Small intestine (tissue), 7 donors: ENCODE measurements around the gene OR10A6. TPM values are rescaled to one million over a fixed set of nuclear protein-coding genes. Genes with fewer than 3 reads are reported as not detected.

ENCODE experiments used
- DNase-seq, 2 donors: peaks; one replicate each; pipeline versions ENCODE4 v3.0.0 to v3.0.0-alpha.2; 2013
- FAIRE-seq: peaks from 2 replicates; lab custom pipeline; 2012; peaks lifted over from hg19 to GRCh38; lab: Jason Lieb, UNC
- H3K27ac ChIP-seq, 3 donors: one replicate each; pipeline ENCODE4 v1.5.1; 2013; ENCODE audit warnings: low read length in 2 of 3, mild to moderate bottlenecking in 2 of 3, control low read depth in 1 of 3, inconsistent platforms in 1 of 3, low read depth in 1 of 3, moderate library complexity in 1 of 3
- H3K27me3 ChIP-seq, 3 donors: one replicate each; pipeline ENCODE4 v1.6.1; 2013; ENCODE audit warnings: low read length in 3 of 3, inconsistent platforms in 1 of 3; ENCODE audit not compliant: control insufficient read depth in 3 of 3, insufficient read depth in 3 of 3
- H3K36me3 ChIP-seq, 3 donors: one replicate each; pipeline ENCODE4 v1.6.1; 2013; ENCODE audit warnings: low read length in 3 of 3, inconsistent platforms in 1 of 3, low read depth in 1 of 3, mild to moderate bottlenecking in 1 of 3, moderate library complexity in 1 of 3; ENCODE audit not compliant: control insufficient read depth in 3 of 3, insufficient read depth in 2 of 3
- H3K4me1 ChIP-seq, 3 donors: one replicate each; pipeline ENCODE4 v1.6.1; 2013; ENCODE audit warnings: low read length in 2 of 3, inconsistent platforms in 1 of 3, low read depth in 1 of 3, mild to moderate bottlenecking in 1 of 3, moderate library complexity in 1 of 3; ENCODE audit not compliant: control insufficient read depth in 3 of 3, insufficient read depth in 2 of 3
- H3K4me3 ChIP-seq, 3 donors: one replicate each; pipeline ENCODE4 v1.5.1; 2013; ENCODE audit warnings: low read length in 3 of 3, control low read depth in 1 of 3, inconsistent platforms in 1 of 3, low read depth in 1 of 3, mild to moderate bottlenecking in 1 of 3, moderate library complexity in 1 of 3
- H3K9me3 ChIP-seq, 2 donors: one replicate each; pipeline ENCODE4 v1.6.1; 2013; ENCODE audit warnings: low read depth in 1 of 2, low read length in 1 of 2; ENCODE audit not compliant: control insufficient read depth in 2 of 2, insufficient read depth in 1 of 2
- WGBS, 3 donors: extraction: QIAGEN DNeasy Blood & Tissue Kit; methylation state at CpG; one replicate each; pipeline ENCODE4 v1.1.7; 2013; 5-methylcytosine and 5-hydroxymethylcytosine counted together
- polyA plus RNA-seq, 4 donors: library from polyadenylated mRNA; stranded (reverse) in 3 of 4; unstranded in 1 of 4; fragments of 200-250 nt in 3 of 4; fragments of 120-200 nt in 1 of 4; gene quantifications; one replicate each; pipeline versions ENCODE4 v1.2.1 to v1.2.3, GENCODE V29; 2013
- donor health status: healthy with polysubstance abuse.
- donor health status: control.
- donor health status: control.
- donor health status: Bipolar disorder and iron deficiency.
- donor health status: healthy.

OR10A6 gene
- polyA plus RNA-seq, 4 donors, result 0.04 TPM; not detected in 3

GRCh38 chr11:7898666-7899283 lies 32.3 kb downstream of the OR10A6 start:
- no peak for FAIRE-seq
- 67 to 82% (median 70%) methylated on average over 5 of the region's 5 CpGs for WGBS, 3 donors
- H3K4me3 ChIP-seq, result no peak overlapping the region

GRCh38 chr11:7896009-7896785 lies 34.9 kb downstream of the OR10A6 start:
- DNase-seq (no peak), FAIRE-seq (no peak)
- no peaks in the 10 kb centered on the region for H3K27me3 ChIP-seq
- H3K36me3 ChIP-seq, result no peaks in the 10 kb centered on the region
- H3K4me3 ChIP-seq, result no peak overlapping the region
- H3K4me1 ChIP-seq, result peaks cover 0 to 20% (median 0%) of the 10 kb centered on the region in 3 donors
- no peak overlapping the region for H3K27ac ChIP-seq
- peaks cover 0 to 11% of the 10 kb centered on the region in 2 donors for H3K9me3 ChIP-seq
- WGBS, 3 donors, result 48 to 59% (median 51%) methylated on average over 1 of the region's 1 CpG

More at GRCh38 chr11:7898666-7899283, 32.3 kb downstream of the OR10A6 start:
- Histone ChIP-seq H3K36me3 (no peaks in the 10 kb centered on the region), H3K4me1 (peaks cover 0 to 31% (median 0%) of the 10 kb centered on the region in 3 donors), H3K27me3 (no peaks in the 10 kb centered on the region), H3K9me3 (peaks cover 0 to 11% of the 10 kb centered on the region in 2 donors), H3K27ac (no peak overlapping the region)
- peak in 1 of 2 donors; percentile 18 for DNase-seq

- H3K4me3 ChIP-seq, result no peak overlapping the region
- H3K27ac ChIP-seq, result peak overlapping the region in 1 of 3 donors; percentile 87
- H3K4me1 ChIP-seq, result peaks cover 0 to 20% (median 0%) of the 10 kb centered on the region in 3 donors
- 13 to 42% (median 30%) methylated on average over 3 of the region's 3 CpGs for WGBS, 3 donors
- peak; percentile 45 to 57 for DNase-seq
- H3K36me3 ChIP-seq, result no peaks in the 10 kb centered on the region
- peaks cover 0 to 3% of the 10 kb centered on the region in 2 donors for H3K9me3 ChIP-seq
- no peak for FAIRE-seq
- H3K27me3 ChIP-seq, result peaks cover 0 to 7% (median 0%) of the 10 kb centered on the region in 3 donors
Observed at GRCh38 chr11:7894251-7894650, 36.8 kb downstream of the OR10A6 start.

GRCh38 chr11:7893796-7894195 lies 37.3 kb downstream of the OR10A6 start:
- DNase-seq (peak; percentile 82 to 88), FAIRE-seq (no peak)
- no peaks in the 10 kb centered on the region for H3K9me3 ChIP-seq
- no peaks in the 10 kb centered on the region for H3K36me3 ChIP-seq
- H3K27me3 ChIP-seq, result peaks cover 0 to 7% (median 0%) of the 10 kb centered on the region in 3 donors
- H3K4me3 ChIP-seq, result no peak overlapping the region
- H3K27ac ChIP-seq, result peak overlapping the region; percentile 18 to 87 (median 34)
- H3K4me1 ChIP-seq, result peaks cover 0 to 20% (median 0%) of the 10 kb centered on the region in 3 donors
- WGBS, 3 donors, result 3 to 68% (median 39%) methylated on average over 2 of the region's 2 CpGs

- WGBS, 3 donors, result 2 to 10% (median 4%) methylated on average over 2 of the region's 2 CpGs
- H3K36me3 ChIP-seq, result no peaks in the 10 kb centered on the region
- H3K4me1 ChIP-seq, result peaks cover 0 to 20% (median 0%) of the 10 kb centered on the region in 3 donors
- DNase-seq (peak; percentile 76 to 80), FAIRE-seq (no peak)
- H3K27ac ChIP-seq, result peak overlapping the region; percentile 18 to 87 (median 34)
- peaks cover 0 to 7% (median 0%) of the 10 kb centered on the region in 3 donors for H3K27me3 ChIP-seq
- H3K9me3 ChIP-seq, result no peaks in the 10 kb centered on the region
- H3K4me3 ChIP-seq, result no peak overlapping the region
Observed at GRCh38 chr11:7892840-7893254, 38.2 kb downstream of the OR10A6 start.

GRCh38 chr11:7892059-7892699 lies 38.9 kb downstream of the OR10A6 start:
- 46 to 53% (median 46%) methylated on average over 6 of the region's 6 CpGs for WGBS, 3 donors
- FAIRE-seq, result no peak
- H3K27ac ChIP-seq, result no peak overlapping the region

GRCh38 chr11:7890417-7891172 lies 40.5 kb downstream of the OR10A6 start:
- WGBS, 3 donors, result 23 to 29% (median 28%) methylated on average over 6 of the region's 6 CpGs
- H3K27me3 ChIP-seq, result peaks cover 0 to 7% (median 0%) of the 10 kb centered on the region in 3 donors
- H3K27ac ChIP-seq, result no peak overlapping the region
- H3K4me1 ChIP-seq, result peaks cover 0 to 16% (median 0%) of the 10 kb centered on the region in 3 donors
- no peaks in the 10 kb centered on the region for H3K9me3 ChIP-seq
- no peak for DNase-seq
- H3K4me3 ChIP-seq, result no peak overlapping the region
- FAIRE-seq, result no peak
- no peaks in the 10 kb centered on the region for H3K36me3 ChIP-seq

More at GRCh38 chr11:7892059-7892699, 38.9 kb downstream of the OR10A6 start:
- no peak for DNase-seq
- Histone ChIP-seq H3K9me3 (no peaks in the 10 kb centered on the region), H3K4me1 (peaks cover 0 to 20% (median 0%) of the 10 kb centered on the region in 3 donors), H3K4me3 (no peak overlapping the region), H3K36me3 (no peaks in the 10 kb centered on the region), H3K27me3 (peaks cover 0 to 7% (median 0%) of the 10 kb centered on the region in 3 donors)
